HepG2 (cell line): ENCODE data around the gene PPP1R12A. TPM values are rescaled to one million over a fixed set of nuclear protein-coding genes. Genes with fewer than 3 reads are reported as not detected.

Experiments used
- ATAC-seq: fragments of 200-7000 bp; cut with Tn5 transposase; 3 replicates; pipeline ENCODE4 v1.9.1; 2020; ENCODE audit warnings: mild to moderate bottlenecking, moderate library complexity
- BruUV-seq: library from RNA; stranded (reverse); fragments of 400-500 nt; replicated peaks from 2 replicates; lab custom pipeline; 2021; lab: Mats Ljungman, UMichigan
- CTCF ChIA-PET: fragments of 300-600 bp; formaldehyde crosslinking; extraction: SDS; loops from one replicate; lab custom pipeline; 2021; ENCODE audit warnings: low total read pairs, inconsistent platforms, low intra/inter-chr PET ratio; lab: Yijun Ruan, JAX
- POLR2A ChIA-PET: fragments of 350-600 bp; sonication (Branson Sonifier 250); formaldehyde crosslinking; loops from one replicate; lab custom pipeline; 2020; ENCODE audit warnings: antibody characterized with exemption, inconsistent platforms; lab: Yijun Ruan, JAX
- DNase-seq: peaks from one replicate; pipeline ENCODE4 v3.0.0-alpha.2; 2015; ENCODE audit warnings: low spot score
- FAIRE-seq: peaks from 3 replicates; lab custom pipeline; 2011; peaks lifted over from hg19 to GRCh38; lab: Jason Lieb, UNC
- H2AFZ ChIP-seq: one replicate; pipeline ENCODE4 v1.6.1; 2011; ENCODE audit warnings: low read length, inconsistent platforms
- H3K27ac ChIP-seq: fragments of 300-600 bp; 3 replicates; pipeline ENCODE4 v1.8.0; 2011; ENCODE audit warnings: mixed run types, mild to moderate bottlenecking, mixed read lengths, low read length, inconsistent platforms; ENCODE audit not compliant: insufficient read depth; ENCODE audit errors: extremely low read length
- H3K27me3 ChIP-seq, 2 experiments: fragments of 200-600 bp in 1 of 2; 2 replicates in 1 of 2; 3 replicates in 1 of 2; pipeline versions ENCODE4 v1.6.0 to v1.8.0; 2011; ENCODE audit warnings: low read length in 2 of 2, mild to moderate bottlenecking in 2 of 2, moderate library complexity in 2 of 2, inconsistent platforms in 1 of 2; ENCODE audit not compliant: insufficient read depth in 2 of 2, control insufficient read depth in 1 of 2
- H3K36me3 ChIP-seq, 2 experiments: fragments of 200-600 bp in 1 of 2; replicated peaks in 1 of 2; 2 replicates in 1 of 2; 3 replicates in 1 of 2; pipeline versions ENCODE4 v1.5.1 to v1.8.0; 2011; ENCODE audit warnings: low read length in 2 of 2, inconsistent platforms in 1 of 2; ENCODE audit not compliant: insufficient read depth in 2 of 2, control insufficient read depth in 1 of 2
- H3K4me1 ChIP-seq: 2 replicates; pipeline ENCODE4 v1.5.1; 2012; ENCODE audit warnings: low read length, inconsistent platforms; ENCODE audit not compliant: insufficient read depth
- H3K4me2 ChIP-seq: 2 replicates; pipeline ENCODE4 v1.6.0; 2011; ENCODE audit warnings: low read depth, low read length, inconsistent platforms
- H3K4me3 ChIP-seq, 3 experiments: fragments of 200-600 bp in 1 of 3; sonication (generic), shearing (Covaris generic) in 1 of 3; replicated peaks in 1 of 3; 2 replicates each; pipeline ENCODE4 v1.5.1; 2011 to 2016; ENCODE audit warnings: low read length in 3 of 3, inconsistent platforms in 2 of 3, low read depth in 2 of 3, mild to moderate bottlenecking in 2 of 3, control low read depth in 1 of 3, mixed read lengths in 1 of 3; ENCODE audit not compliant: insufficient read depth in 1 of 3
- H3K79me2 ChIP-seq: one replicate; pipeline ENCODE4 v1.6.1; 2011; ENCODE audit warnings: low read length, inconsistent platforms; ENCODE audit not compliant: insufficient read depth
- H3K9ac ChIP-seq: 2 replicates; pipeline ENCODE4 v1.6.0; 2011; ENCODE audit warnings: mild to moderate bottlenecking, low read depth, low read length, inconsistent platforms; ENCODE audit not compliant: insufficient read depth
- H3K9me3 ChIP-seq: 2 replicates; pipeline ENCODE4 v1.5.1; 2012; ENCODE audit warnings: mild to moderate bottlenecking, low read length
- H4K20me1 ChIP-seq: 2 replicates; pipeline ENCODE4 v1.6.0; 2011; ENCODE audit warnings: inconsistent platforms, mild to moderate bottlenecking, low read length, moderate library complexity; ENCODE audit not compliant: insufficient read depth
- ATF4 ChIP-seq, 2 experiments: fragments of 450-650 bp in 1 of 2; sonication (generic) in 1 of 2; formaldehyde crosslinking; IDR thresholded peaks; 2 replicates each; pipeline versions ENCODE4 v1.5.0 to v1.8.0; 2020 to 2022; ENCODE audit warnings: mild to moderate bottlenecking in 1 of 2, missing genetic modification reagents in 1 of 2
- ESRRA ChIP-seq: sonication (generic); formaldehyde crosslinking; IDR thresholded peaks from 2 replicates; pipeline ENCODE4 v1.5.1; 2020; ENCODE audit warnings: mild to moderate bottlenecking, low read depth, missing genetic modification reagents
- RNF2 ChIP-seq: fragments of 450-650 bp; conservative IDR thresholded peaks from 2 replicates; pipeline ENCODE4 v1.6.1; 2016; ENCODE audit warnings: low read depth
- SKIL ChIP-seq: sonication (generic); formaldehyde crosslinking; IDR thresholded peaks from 2 replicates; pipeline ENCODE4 v1.8.0; 2022; ENCODE audit warnings: missing genetic modification reagents, mild to moderate bottlenecking, moderate library complexity, borderline replicate concordance
- ZNF646 ChIP-seq: sonication (generic); formaldehyde crosslinking; IDR thresholded peaks from 2 replicates; pipeline ENCODE4 v1.9.0; 2021; ENCODE audit warnings: mild to moderate bottlenecking, missing genetic modification reagents
- ZZZ3 ChIP-seq: sonication (generic); formaldehyde crosslinking; IDR thresholded peaks from 2 replicates; pipeline ENCODE4 v1.4.0; 2020; ENCODE audit warnings: missing genetic modification reagents, mild to moderate bottlenecking, borderline replicate concordance
- WGBS: methylation state at CpG from one replicate; pipeline ENCODE4 v1.1.6; 2017; ENCODE audit warnings: low lambda C conversion rate; 5-methylcytosine and 5-hydroxymethylcytosine counted together
- in situ Hi-C: cut with HindIII; loops from 2 replicates; pipeline ENCODE4 v1.10.0; 2017; ENCODE audit warnings: low pct_unique_long_range_greater_than_20kb; ENCODE audit not compliant: extremely low pct_ligation_motif_present
- intact Hi-C: fragments of 100-400 bp; cut with micrococcal nuclease; formaldehyde crosslinking; loops from one replicate; pipeline ENCODE4 v1.10.0; 2022; ENCODE audit not compliant: unreplicated experiment
- polyA plus RNA-seq, 8 experiments: library from polyadenylated mRNA; depleted of rRNA in 3 of 8; stranded (reverse) in 7 of 8; unstranded in 1 of 8; fragments of >200 nt; fragmentation: Illumina TruSeq in 4 of 8; extraction: Trizol in 4 of 8; gene quantifications; 2 replicates each; pipeline versions ENCODE4 v1.2.1 to v1.2.3, GENCODE V29; 2011 to 2016; ENCODE audit warnings: low read depth in 4 of 8, missing spikeins in 1 of 8, mixed read lengths in 1 of 8; ENCODE audit not compliant: insufficient read depth in 1 of 8
- total RNA-seq, 5 experiments: library from RNA; depleted of rRNA; stranded (reverse); fragments of >200 nt; fragmentation: Illumina TruSeq; extraction: Trizol; gene quantifications; 2 replicates each; pipeline ENCODE4 v1.2.3, GENCODE V29; 2016; ENCODE audit warnings: low read depth in 1 of 5
- TF ChIP-seq, protein P1 (sequence below), 2 experiments: sonication (generic) in 1 of 2; formaldehyde crosslinking in 1 of 2; IDR thresholded peaks; 2 replicates each; pipeline versions ENCODE4 v1.5.1 to v1.6.1; 2011 to 2020; ENCODE audit warnings: borderline replicate concordance in 1 of 2, low read depth in 1 of 2, low read length in 1 of 2, mild to moderate bottlenecking in 1 of 2, missing genetic modification reagents in 1 of 2, moderate library complexity in 1 of 2

The PPP1R12A gene
- total and polyA plus RNA-seq, 2 of the 13 experiments (the other 11 are each of a cell fraction or from before 2014, with no cell fraction given): 23.8 to 50.0 TPM

- TF ChIP-seq, protein P1, sequence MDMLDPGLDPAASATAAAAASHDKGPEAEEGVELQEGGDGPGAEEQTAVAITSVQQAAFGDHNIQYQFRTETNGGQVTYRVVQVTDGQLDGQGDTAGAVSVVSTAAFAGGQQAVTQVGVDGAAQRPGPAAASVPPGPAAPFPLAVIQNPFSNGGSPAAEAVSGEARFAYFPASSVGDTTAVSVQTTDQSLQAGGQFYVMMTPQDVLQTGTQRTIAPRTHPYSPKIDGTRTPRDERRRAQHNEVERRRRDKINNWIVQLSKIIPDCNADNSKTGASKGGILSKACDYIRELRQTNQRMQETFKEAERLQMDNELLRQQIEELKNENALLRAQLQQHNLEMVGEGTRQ (IDR thresholded peaks at IDR 0.05; ENCODE audit: low read depth, low read length): no peak
- TF ChIP-seq, protein P1 (CRISPR knock-in tag; IDR thresholded peaks at IDR 0.05; ENCODE audit: borderline replicate concordance): no peak
- TF ChIP-seq ESRRA: no peak
Observed at GRCh38 chr12:79973801-79974200, 38.9 kb upstream of the PPP1R12A start (continued).

- ATAC-seq (no peak), DNase-seq (no peak), FAIRE-seq (no peak)
- Histone ChIP-seq H3K27ac (no peak overlapping the region), H3K27me3 (no peaks in the 10 kb centered on the region), H3K36me3 (no peaks in the 10 kb centered on the region), H4K20me1 (no peaks in the 10 kb centered on the region), H3K4me1 (no peaks in the 10 kb centered on the region), H3K79me2 (no peaks in the 10 kb centered on the region), H3K9ac (no peak overlapping the region), H2AFZ (no peak overlapping the region), H3K4me2 (no peak overlapping the region), H3K4me3 (no peak overlapping the region), H3K9me3 (no peaks in the 10 kb centered on the region)
- TF ChIP-seq ZZZ3 (CRISPR knock-in tag) (no peak), ZNF646 (no peak), SKIL (CRISPR knock-in tag) (no peak), ATF4 (CRISPR knock-in tag; IDR thresholded peaks at IDR 0.05) (peak in 1 of 2 experiments; percentile 68; a peak in 1 of 4 replicates), RNF2 (no peak)
- in situ Hi-C loops: no loop called here
- POLR2A ChIA-PET: no interaction called here
- intact Hi-C loops: no loop called here
- CTCF ChIA-PET: no interaction called here
- no TSS peak for BruUV-seq
- 5% methylated on average over 3 of the region's 3 CpGs for WGBS
Observed at GRCh38 chr12:79964100-79964627, 29.3 kb upstream of the PPP1R12A start.
